Right cardiac atrium (tissue), 5 donors: ENCODE data around the gene CXCR5. TPM values are rescaled to one million over a fixed set of nuclear protein-coding genes. Genes with fewer than 3 reads are reported as not detected.

ENCODE experiments used
- ATAC-seq, 2 donors: fragments of 200-7000 bp; cut with Tn5 transposase; one replicate each; pipeline versions ENCODE4 v1.8.0 to v1.9.1; 2020; ENCODE audit warnings: moderate library complexity in 2 of 2, mild to moderate bottlenecking in 1 of 2
- DNase-seq, 3 donors: peaks; one replicate each; pipeline ENCODE4 v3.0.0-alpha.2; 2020
- H3K27ac ChIP-seq: one replicate; pipeline ENCODE4 v1.5.1; 2013; ENCODE audit warnings: mild to moderate bottlenecking, low read length, control low read depth, moderate library complexity
- H3K27me3 ChIP-seq: one replicate; pipeline ENCODE4 v1.6.1; 2013; ENCODE audit not compliant: control insufficient read depth, insufficient read depth
- H3K4me1 ChIP-seq: one replicate; pipeline ENCODE4 v1.6.1; 2013; ENCODE audit warnings: low read length; ENCODE audit not compliant: control insufficient read depth, insufficient read depth
- H3K4me3 ChIP-seq: one replicate; pipeline ENCODE4 v1.5.1; 2013; ENCODE audit warnings: low read length, control low read depth
- H3K9me3 ChIP-seq: one replicate; pipeline ENCODE4 v1.6.1; 2013; ENCODE audit warnings: low read length; ENCODE audit not compliant: control insufficient read depth
- WGBS: extraction: QIAGEN DNeasy Blood & Tissue Kit; methylation state at CpG from one replicate; pipeline ENCODE4 v1.1.7; 2013; 5-methylcytosine and 5-hydroxymethylcytosine counted together
- intact Hi-C, 4 donors: fragments of 100-400 bp; cut with DNase I; formaldehyde crosslinking; loops; one replicate each; pipeline versions ENCODE4 v1.11.0 to v1.14.0; 2022 to 2023
- polyA plus RNA-seq: library from polyadenylated mRNA; stranded (reverse); fragments of 200-250 nt; gene quantifications from one replicate; pipeline ENCODE4 v1.2.3, GENCODE V29; 2013
- total RNA-seq, 4 donors: library from RNA; stranded (reverse); fragmentation: NEBNext Ultra II Directional; extraction: Animal tissue kit (Norgen Biotek cat#: 25700); gene quantifications; one replicate each; pipeline ENCODE4 v1.2.1, GENCODE V29; 2021
- donor health status: healthy with polysubstance abuse.
- donor health status: DM: no; HTN: yes; CAD: no.
- donor health status: DM: no; HTN: no; CAD: no.
- donor health status: DM: no; HTN: yes; CAD: no; lungs with severe emphysema.
- donor health status: DM: yes; HTN: yes; CAD: no.

The CXCR5 gene
- total and polyA plus RNA-seq, 5 donors: 0.34 TPM; not detected in 4

- H3K4me1 ChIP-seq: peaks cover 42% of the 10 kb centered on the region
- intact Hi-C loops: loop anchor here in 3 of 4 donors (2.0 to 10.0 kb wide), 6 partner anchors 14 to 116 kb away; partner anchors contain the start of genes DDX6 (in 1 of the 3) and UPK2 (in 1 of the 3)
- no peak overlapping the region for H3K4me3 ChIP-seq
- H3K27ac ChIP-seq: peak overlapping the region; percentile 76
- 10% methylated on average over 17 of the region's 17 CpGs for WGBS
- peak; percentile 78 to 93 (median 93) for DNase-seq
- H3K9me3 ChIP-seq: no peaks in the 10 kb centered on the region
- no peaks in the 10 kb centered on the region for H3K27me3 ChIP-seq
- peak; percentile 48 to 62 for ATAC-seq
Observed at GRCh38 chr11:118908901-118909618, 25.4 kb downstream of the CXCR5 start.

GRCh38 chr11:118909619-118910308 is 26.1 kb downstream of the CXCR5 start:
- H3K27ac ChIP-seq: peak overlapping the region; percentile 76
- H3K4me1 ChIP-seq: peaks cover 48% of the 10 kb centered on the region
- no peaks in the 10 kb centered on the region for H3K27me3 ChIP-seq
- intact Hi-C loops: loop anchor here in 3 of 4 donors (2.0 to 10.0 kb wide), 6 partner anchors 13 to 115 kb away; partner anchors contain the start of genes DDX6 (in 1 of the 3) and UPK2 (in 1 of the 3)
- H3K4me3 ChIP-seq: no peak overlapping the region
- ATAC-seq (peak in 1 of 2 donors; percentile 0), DNase-seq (peak in 1 of 3 donors; percentile 67)
- no peaks in the 10 kb centered on the region for H3K9me3 ChIP-seq
- 32% methylated on average over 21 of the region's 21 CpGs for WGBS

GRCh38 chr11:118910309-118911112 is 26.8 kb downstream of the CXCR5 start:
- no peaks in the 10 kb centered on the region for H3K27me3 ChIP-seq
- 9% methylated on average over 67 of the region's 67 CpGs for WGBS
- H3K4me3 ChIP-seq: peak overlapping the region; percentile 13
- intact Hi-C loops: no loop called here
- no peaks in the 10 kb centered on the region for H3K9me3 ChIP-seq
- peak overlapping the region; percentile 82 for H3K27ac ChIP-seq
- DNase-seq: peak; percentile 86 to 93 (median 91)
- ATAC-seq: peak; percentile 48 to 55
- peaks cover 51% of the 10 kb centered on the region for H3K4me1 ChIP-seq

GRCh38 chr11:118911113-118911879 is 27.6 kb downstream of the CXCR5 start:
- DNase-seq (peak in 2 of 3 donors; percentile 60 to 70), ATAC-seq (peak in 1 of 2 donors; percentile 2)
- Histone ChIP-seq H3K27me3 (no peaks in the 10 kb centered on the region), H3K4me3 (peak overlapping the region; percentile 13), H3K4me1 (peaks cover 57% of the 10 kb centered on the region), H3K27ac (peak overlapping the region; percentile 82), H3K9me3 (no peaks in the 10 kb centered on the region)
- intact Hi-C loops: no loop called here
- 31% methylated on average over 21 of the region's 21 CpGs for WGBS

- ATAC-seq (peak; percentile 42 to 71), DNase-seq (peak; percentile 91 to 92 (median 91))
- intact Hi-C loops: no loop called here
- Histone ChIP-seq H3K9me3 (no peaks in the 10 kb centered on the region), H3K4me1 (peaks cover 60% of the 10 kb centered on the region), H3K27ac (peak overlapping the region; percentile 82), H3K4me3 (no peak overlapping the region), H3K27me3 (no peaks in the 10 kb centered on the region)
- 26% methylated on average over 23 of the region's 23 CpGs for WGBS
Observed at GRCh38 chr11:118911880-118912741, 28.4 kb downstream of the CXCR5 start.

GRCh38 chr11:118912742-118913410 is 29.2 kb downstream of the CXCR5 start:
- peak in 2 of 3 donors; percentile 58 to 60 for DNase-seq
- no peaks in the 10 kb centered on the region for H3K27me3 ChIP-seq
- no peaks in the 10 kb centered on the region for H3K9me3 ChIP-seq
- ATAC-seq: no peak
- peak overlapping the region; percentile 82 for H3K27ac ChIP-seq
- peaks cover 59% of the 10 kb centered on the region for H3K4me1 ChIP-seq
- H3K4me3 ChIP-seq: no peak overlapping the region
- intact Hi-C loops: no loop called here
- WGBS: 35% methylated on average over 12 of the region's 12 CpGs

GRCh38 chr11:118913411-118914125 is 29.9 kb downstream of the CXCR5 start:
- no peaks in the 10 kb centered on the region for H3K27me3 ChIP-seq
- H3K4me3 ChIP-seq: no peak overlapping the region
- H3K4me1 ChIP-seq: peaks cover 63% of the 10 kb centered on the region
- peak overlapping the region; percentile 82 for H3K27ac ChIP-seq
- WGBS: 20% methylated on average over 9 of the region's 9 CpGs
- H3K9me3 ChIP-seq: no peaks in the 10 kb centered on the region
- DNase-seq: peak; percentile 24 to 78 (median 73)
- intact Hi-C loops: no loop called here
- no peak for ATAC-seq

GRCh38 chr11:118914178-118914918 is 30.7 kb downstream of the CXCR5 start:
- no peaks in the 10 kb centered on the region for H3K9me3 ChIP-seq
- intact Hi-C loops: no loop called here
- 26% methylated on average over 15 of the region's 15 CpGs for WGBS

More at GRCh38 chr11:118914178-118914918, 30.7 kb downstream of the CXCR5 start:
- no peak for ATAC-seq
- no peaks in the 10 kb centered on the region for H3K27me3 ChIP-seq
- DNase-seq: peak; percentile 72 to 84 (median 80)
- peaks cover 61% of the 10 kb centered on the region for H3K4me1 ChIP-seq
- peak overlapping the region; percentile 78 for H3K27ac ChIP-seq
- H3K4me3 ChIP-seq: no peak overlapping the region
